HS-27A (cell line): ENCODE results near the gene CTR9.

Source experiments
- DNase-seq: peaks from one replicate; pipeline ENCODE4 v3.0.0-alpha.2; 2012; ENCODE audit warnings: low read depth, missing footprints

CTR9 gene

DNA sequence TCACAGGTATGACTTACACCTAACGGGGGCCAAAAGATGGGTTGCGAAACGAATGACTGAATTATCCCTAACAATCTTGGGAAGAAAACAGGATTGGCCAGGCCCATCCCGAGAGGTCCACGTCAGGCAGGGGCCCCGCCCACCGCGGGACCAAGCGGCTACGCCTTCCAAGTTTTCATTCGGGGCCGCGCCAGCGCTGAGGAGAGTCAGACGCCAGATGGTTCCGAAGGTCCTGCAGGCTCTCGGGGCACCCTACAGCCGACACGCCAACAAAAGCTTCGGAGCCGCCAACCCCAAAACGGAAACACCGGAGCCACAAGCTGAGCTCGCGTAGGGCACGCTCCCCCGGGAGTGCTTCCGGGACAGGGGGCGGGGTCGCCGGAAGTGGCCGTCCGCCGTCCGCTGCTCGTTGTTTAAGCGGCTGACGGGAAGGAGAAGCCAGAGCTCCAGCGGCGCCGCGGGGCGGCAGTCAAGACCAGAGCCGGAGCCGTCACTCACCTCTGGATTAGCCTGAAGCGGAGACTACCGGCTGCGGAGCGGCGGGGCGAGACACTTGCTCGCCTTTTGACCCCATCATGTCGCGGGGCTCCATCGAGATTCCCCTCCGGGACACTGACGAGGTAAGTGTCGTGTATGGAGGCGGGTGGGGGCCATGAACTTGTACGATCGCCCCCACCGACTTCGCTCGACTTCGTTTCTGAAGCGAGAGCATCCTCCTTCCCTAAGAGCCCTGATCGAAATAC, at the start of gene CTR9:
TSS of gene CTR9 (plus strand) at position 409 of the 743 bp plus-strand sequence. CDS start at position 576, 167 bp downstream.
- DNase-seq = peak; percentile 83

DNA sequence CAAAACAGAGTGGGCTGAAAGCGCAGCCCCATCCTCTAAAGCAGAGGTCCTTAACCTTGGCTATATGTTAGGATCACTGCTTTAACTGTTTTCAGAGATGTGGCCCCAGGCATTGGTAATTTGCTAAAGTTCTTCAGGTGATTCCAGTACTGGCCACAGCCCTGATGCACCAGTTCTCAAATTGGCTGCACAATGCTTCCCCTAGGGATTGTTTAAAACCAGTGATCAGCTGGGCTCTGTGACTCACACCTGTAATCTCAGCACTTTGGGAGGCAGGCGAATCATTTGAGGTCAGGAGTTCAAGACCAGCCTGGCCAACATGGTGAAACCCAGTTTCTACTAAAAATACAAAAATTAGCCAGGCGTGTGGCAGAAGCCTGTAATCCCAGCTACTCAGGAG, 49.1 kb upstream of the CTR9 start:
- no peak for DNase-seq

GRCh38 chr11:10708131-10708530, 42.9 kb upstream of the CTR9 start:
- DNase-seq = no peak

DNA sequence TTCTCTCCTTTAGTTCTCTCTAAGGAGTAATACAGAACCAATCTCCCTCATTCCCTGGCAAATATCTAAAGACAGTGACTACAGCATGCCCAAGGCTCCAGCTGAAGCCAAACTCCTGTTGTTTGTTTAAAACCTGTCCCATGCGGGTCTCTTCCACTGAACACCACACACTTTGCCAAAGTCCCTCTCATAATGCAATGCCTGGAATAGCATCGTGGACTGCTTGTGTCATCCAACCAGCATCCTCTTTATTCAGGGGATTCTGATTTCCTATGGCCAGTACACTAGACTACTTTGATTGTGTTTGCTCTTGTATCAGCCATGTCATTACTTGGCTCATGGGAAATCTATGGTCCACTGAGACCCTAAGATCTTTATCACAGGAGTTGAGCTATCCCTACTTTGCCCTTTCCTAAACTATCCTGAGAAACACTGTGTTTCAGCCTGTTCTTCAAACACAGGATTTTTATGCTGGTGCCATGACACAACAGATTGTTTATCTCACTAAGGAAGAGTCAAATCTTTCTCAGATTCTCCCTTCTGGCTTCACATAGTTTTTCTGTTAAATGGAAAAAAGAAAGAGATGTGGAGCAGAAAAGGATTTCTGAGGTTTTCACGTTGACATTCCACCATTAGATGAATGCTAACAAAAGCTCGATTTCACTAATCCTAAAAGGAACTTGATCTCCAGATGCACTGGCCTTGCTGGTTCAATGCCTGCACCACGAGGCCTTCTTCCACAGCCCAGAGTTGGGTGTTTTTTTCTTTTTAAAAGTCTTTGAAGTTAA, 41.6 kb upstream of the CTR9 start:
- no peak for DNase-seq

DNA sequence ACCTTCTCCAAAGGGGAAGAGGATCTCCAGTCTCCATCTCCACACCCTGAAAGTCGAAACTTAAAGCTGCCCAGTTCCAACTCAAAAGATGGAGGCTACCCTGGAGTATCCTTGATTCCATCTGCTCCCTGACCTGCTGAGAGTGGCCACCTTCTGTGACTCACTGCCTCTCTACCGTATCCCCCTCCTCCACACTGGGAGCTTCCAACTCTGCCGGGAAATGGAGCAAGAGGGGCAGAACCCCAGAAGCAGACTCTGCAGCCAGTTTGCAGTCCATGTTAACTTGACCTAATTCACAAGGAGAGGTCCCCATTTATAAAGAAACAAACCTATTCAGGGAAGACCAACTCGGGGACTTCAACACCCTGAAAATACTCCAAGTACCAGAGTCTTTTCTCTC, 35.5 kb upstream of the CTR9 start:
- DNase-seq = no peak

DNA sequence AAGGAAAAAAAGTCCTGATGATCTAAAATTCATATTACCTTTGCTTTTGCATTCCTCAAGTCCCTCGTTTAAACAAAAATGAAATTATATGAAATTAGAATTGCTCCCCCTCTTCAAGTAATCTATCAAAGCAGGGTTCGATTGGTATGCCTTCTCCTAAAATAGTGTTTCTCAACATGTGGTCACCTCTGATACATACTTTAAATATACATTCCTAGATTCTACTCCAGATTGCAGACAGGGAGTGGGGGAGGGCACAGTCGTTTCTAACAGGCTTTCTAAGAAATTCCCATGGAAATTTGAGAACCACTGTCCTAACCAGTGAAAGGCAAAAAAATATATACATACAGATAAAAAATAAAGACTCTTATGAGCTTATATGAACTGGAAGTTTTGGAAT, 34.9 kb upstream of the CTR9 start:
- DNase-seq = no peak

DNA sequence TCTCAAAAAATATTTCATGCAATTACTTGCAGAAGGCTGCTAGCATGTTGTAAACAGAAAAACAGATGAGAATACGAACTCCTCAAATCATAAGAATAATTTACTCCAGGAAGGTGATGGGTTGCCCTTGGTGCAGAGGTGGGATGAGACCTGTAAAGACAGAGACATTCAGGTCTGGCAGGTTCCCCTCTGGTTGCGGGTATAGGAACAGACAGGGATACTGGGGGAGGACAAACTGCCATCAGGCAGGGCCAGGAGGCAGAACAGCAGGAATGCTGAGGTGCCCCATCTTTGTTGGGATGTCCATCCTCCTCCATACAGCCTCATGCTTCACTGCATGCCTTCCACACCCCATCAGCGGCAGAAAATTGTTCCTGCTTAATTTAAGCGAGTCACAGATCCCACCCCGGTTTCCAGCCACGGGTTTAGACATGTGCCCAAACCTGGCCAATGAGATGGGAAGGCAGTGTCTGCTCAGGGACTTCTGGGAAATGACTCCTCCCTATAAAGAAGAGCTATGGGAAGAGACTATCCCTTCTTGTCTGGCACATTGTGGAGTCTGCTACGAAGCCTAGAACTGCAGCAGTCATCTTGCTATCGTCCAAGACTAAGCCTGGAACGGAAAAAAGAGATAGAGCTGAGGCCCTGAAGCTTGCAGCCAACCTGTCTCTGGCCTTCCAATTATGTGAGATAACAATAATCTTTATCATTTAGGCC, 34.3 kb upstream of the CTR9 start:
- DNase-seq = no peak

- no peak for DNase-seq
These were observed 31.4 kb upstream of the CTR9 start for GRCh38 chr11:10719616-10720015.

- DNase-seq = no peak
These were observed 30.1 kb upstream of the CTR9 start for GRCh38 chr11:10720881-10721376.

- DNase-seq = no peak
These were observed 28.7 kb upstream of the CTR9 start for GRCh38 chr11:10722307-10722706.

GRCh38 chr11:10725114-10725906, 25.7 kb upstream of the CTR9 start:
- no peak for DNase-seq

GRCh38 chr11:10725907-10726253, 25.2 kb upstream of the CTR9 start:
- DNase-seq = no peak

DNA sequence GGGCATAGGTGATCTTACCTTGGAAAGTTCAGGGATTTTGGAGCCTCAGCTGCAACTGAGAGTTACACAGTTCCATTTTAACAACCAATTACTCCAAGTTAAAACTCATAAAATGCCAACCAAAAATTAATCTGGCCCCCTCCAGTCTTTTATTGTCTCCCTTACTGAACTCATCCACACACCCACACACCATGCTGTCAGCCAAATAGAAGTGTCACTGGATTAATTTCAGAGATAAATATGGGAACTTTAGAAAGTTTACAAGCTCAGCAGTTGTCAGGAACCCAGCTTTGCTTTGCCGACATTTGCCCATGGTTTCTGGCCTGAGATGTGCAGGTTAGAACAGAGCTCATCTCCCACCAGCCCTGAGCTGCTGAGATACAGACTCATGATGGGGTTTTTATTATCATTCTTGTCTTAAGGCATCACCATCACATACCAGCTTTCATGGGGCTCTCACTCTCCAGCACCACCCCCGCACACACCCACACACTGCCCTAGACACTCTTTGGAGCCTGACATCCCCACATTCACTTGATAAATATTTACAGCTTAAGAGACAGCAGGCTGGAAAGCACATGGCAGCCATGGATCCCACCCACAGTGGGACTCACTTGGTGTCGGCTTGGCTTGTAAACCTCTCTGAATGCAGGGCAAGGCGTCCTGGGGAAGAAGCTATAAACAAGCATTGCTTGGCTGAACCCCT, 23.7 kb upstream of the CTR9 start:
- no peak for DNase-seq

- DNase-seq = no peak
These were observed 22.9 kb upstream of the CTR9 start for GRCh38 chr11:10728154-10728553.

GRCh38 chr11:10728789-10729472, 22.1 kb upstream of the CTR9 start:
- no peak for DNase-seq

- DNase-seq = no peak
These were observed 20.9 kb upstream of the CTR9 start for GRCh38 chr11:10730151-10730550.

DNA sequence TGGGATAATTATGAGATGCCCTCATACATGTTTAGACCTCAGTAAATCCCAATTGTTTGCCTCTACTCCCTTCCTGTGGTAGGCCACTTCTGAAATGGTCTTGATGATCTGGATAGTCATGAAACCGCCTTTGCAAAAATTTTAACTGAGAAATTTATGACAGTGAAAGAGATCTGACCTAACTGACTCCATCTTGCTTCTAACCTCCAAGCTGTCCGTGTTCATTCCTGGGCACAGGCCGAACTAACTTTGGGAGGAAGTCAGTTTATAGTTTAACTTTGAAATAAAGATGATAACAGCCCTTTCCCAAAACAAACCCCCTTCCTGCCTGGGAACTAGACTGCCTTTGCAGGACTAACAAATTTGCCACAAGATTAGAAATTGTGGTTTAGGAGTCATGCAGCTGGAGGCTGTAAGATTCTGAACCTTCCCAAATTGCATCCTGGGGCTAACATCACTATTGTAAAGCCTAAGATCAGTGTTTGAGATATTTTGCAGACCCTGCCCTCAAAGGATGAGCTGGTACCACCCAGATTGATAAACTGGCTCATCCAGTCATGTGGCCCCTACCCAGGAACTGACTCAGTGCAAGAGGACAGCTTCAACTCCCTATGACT, 19.9 kb upstream of the CTR9 start:
- no peak for DNase-seq

DNA sequence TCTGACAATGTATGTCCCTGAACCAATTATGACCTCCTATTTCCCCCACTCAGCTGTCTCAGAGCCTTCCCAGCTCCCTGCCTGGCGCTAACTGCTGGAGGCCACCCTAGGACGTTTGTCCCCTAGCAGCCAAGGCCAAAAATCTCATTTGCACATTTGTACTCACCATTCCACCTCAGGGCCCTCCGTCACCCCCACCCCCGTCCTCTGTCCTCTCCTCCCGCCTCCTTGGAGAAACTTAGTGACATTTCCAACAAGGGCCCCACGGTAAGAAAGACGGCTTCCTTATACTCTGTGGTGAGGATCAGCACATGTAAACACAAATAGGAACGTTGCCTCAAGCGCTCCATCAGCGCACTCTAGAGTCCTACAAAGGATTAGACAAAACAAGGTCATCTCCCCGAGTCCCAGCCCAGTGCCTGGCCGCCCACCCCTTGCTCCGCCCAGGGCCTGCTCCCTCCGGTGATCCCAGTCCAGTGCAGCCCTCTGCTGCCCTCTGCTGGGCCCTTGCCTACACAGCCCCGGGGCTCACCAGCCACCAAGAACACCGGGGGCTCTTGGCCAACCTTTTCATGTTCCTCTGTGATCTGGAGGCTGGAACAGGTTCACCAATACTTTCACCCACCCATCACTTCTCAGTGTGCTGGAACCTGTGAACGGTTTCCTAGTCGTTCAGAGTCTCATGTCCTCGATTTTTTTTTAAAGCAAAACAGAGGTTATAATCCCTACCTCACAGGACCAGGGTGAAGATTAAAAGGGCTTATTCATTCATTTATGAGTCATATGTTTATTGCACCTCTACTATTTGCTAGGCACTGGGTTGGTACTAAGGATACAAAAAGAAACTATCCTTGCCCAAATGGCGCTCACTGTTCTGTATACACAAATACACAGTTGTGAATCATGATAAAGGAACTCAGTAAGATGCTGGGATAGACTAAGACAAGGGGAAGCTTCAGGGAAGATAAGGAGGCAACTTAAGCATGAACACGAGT, 15.3 kb upstream of the CTR9 start:
- DNase-seq = peak; percentile 85
